Prostate gland (tissue), 2 donors: ENCODE results near the gene UBASH3B. TPM values are rescaled to one million over a fixed set of nuclear protein-coding genes. Genes with fewer than 3 reads are reported as not detected.
"Not testable (repeated sequence)": the region's sequence is repeated elsewhere in the genome, so short reads cannot be mapped to it uniquely, and the experiment has no call there.

Source experiments
- DNase-seq: peaks from one replicate; pipeline ENCODE4 v3.0.0-alpha.2; 2019; ENCODE audit warnings: low spot score
- H3K27ac ChIP-seq, 2 donors: fragments of 200-600 bp; sonication (generic); 2 replicates each; pipeline ENCODE4 v1.5.1; 2017 to 2019
- H3K27me3 ChIP-seq: fragments of 200-600 bp; sonication (generic); replicated peaks from 2 replicates; pipeline ENCODE4 v1.5.1; 2019; ENCODE audit not compliant: insufficient read depth
- H3K36me3 ChIP-seq, 2 donors: fragments of 200-600 bp; sonication (generic); 1 replicate in 1 of 2; 2 replicates in 1 of 2; pipeline versions ENCODE4 v1.5.1 to v1.8.1; 2017 to 2019
- H3K4me1 ChIP-seq: fragments of 200-600 bp; sonication (generic); replicated peaks from 2 replicates; pipeline ENCODE4 v1.5.1; 2019
- H3K4me3 ChIP-seq, 2 donors: fragments of 200-600 bp; sonication (generic); 2 replicates each; pipeline ENCODE4 v1.5.1; 2017 to 2019
- H3K9me3 ChIP-seq: fragments of 200-600 bp; sonication (generic); 2 replicates; pipeline ENCODE4 v1.5.1; 2017
- CTCF ChIP-seq, 4 experiments: fragments of 200-600 bp in 2 of 4; fragments of 450-650 bp in 2 of 4; sonication (generic) in 2 of 4; IDR thresholded peaks; 1 replicate in 3 of 4; 2 replicates in 1 of 4; pipeline ENCODE4 v1.5.1; 2016 to 2019; ENCODE audit warnings: antibody characterized with exemption in 4 of 4, mild to moderate bottlenecking in 2 of 4, moderate library complexity in 2 of 4
- POLR2A ChIP-seq: fragments of 450-650 bp; IDR thresholded peaks from one replicate; pipeline ENCODE4 v1.6.1; 2016; ENCODE audit warnings: antibody characterized with exemption, mild to moderate bottlenecking
- POLR2AphosphoS5 ChIP-seq: sonication (generic); formaldehyde crosslinking; IDR thresholded peaks from one replicate; pipeline ENCODE4 v1.6.1; 2017; ENCODE audit warnings: antibody characterized with exemption
- WGBS: methylation state at CpG from one replicate; pipeline ENCODE4 v1.1.5; 2018; 5-methylcytosine and 5-hydroxymethylcytosine counted together
- intact Hi-C: fragments of 100-400 bp; cut with DNase I; formaldehyde crosslinking; loops from one replicate; pipeline ENCODE4 v1.14.2; 2022
- total RNA-seq, 2 donors: library from RNA; depleted of rRNA; stranded (reverse); fragments of >200 nt; gene quantifications; one replicate each; pipeline ENCODE4 v1.1.0, GENCODE V29; 2016

Gene UBASH3B
- total RNA-seq, 2 donors from 2014 or later, result 1.9 to 9.9 TPM

GRCh38 chr11:122617926-122618325 lies 37.6 kb upstream of the UBASH3B start:
- no peak for TF ChIP-seq CTCF (IDR thresholded peaks at IDR 0.05)
- TF ChIP-seq POLR2A, result no peak
- no peak for TF ChIP-seq POLR2AphosphoS5
- intact Hi-C loops, result no loop called here
- no peaks in the 10 kb centered on the region for H3K4me1 ChIP-seq
- DNase-seq, result no peak
- H3K27me3 ChIP-seq, result no peaks in the 10 kb centered on the region
- WGBS, result 77% methylated on average over 6 of the region's 6 CpGs
- H3K9me3 ChIP-seq, result no peaks in the 10 kb centered on the region
- no peak overlapping the region for H3K4me3 ChIP-seq
- H3K27ac ChIP-seq, result no peak overlapping the region
- no peaks in the 10 kb centered on the region for H3K36me3 ChIP-seq

- intact Hi-C loops, result no loop called here
- 90% methylated on average over 19 of the region's 19 CpGs for WGBS
Observed at GRCh38 chr11:122618927-122619326, 36.6 kb upstream of the UBASH3B start.

GRCh38 chr11:122619757-122620156 lies 35.8 kb upstream of the UBASH3B start:
- no peaks in the 10 kb centered on the region for H3K27me3 ChIP-seq
- intact Hi-C loops, result no loop called here
- H3K9me3 ChIP-seq, result no peaks in the 10 kb centered on the region
- no peaks in the 10 kb centered on the region for H3K4me1 ChIP-seq
- H3K4me3 ChIP-seq, result no peak overlapping the region
- TF ChIP-seq POLR2A (no peak), POLR2AphosphoS5 (no peak), CTCF (IDR thresholded peaks at IDR 0.05) (no peak)
- no peak for DNase-seq
- H3K36me3 ChIP-seq, result no peaks in the 10 kb centered on the region
- WGBS, result 93% methylated on average over 3 of the region's 3 CpGs
- H3K27ac ChIP-seq, result no peak overlapping the region

More at GRCh38 chr11:122618927-122619326, 36.6 kb upstream of the UBASH3B start:
- no peak for DNase-seq
- no peak overlapping the region for H3K27ac ChIP-seq
- no peaks in the 10 kb centered on the region for H3K27me3 ChIP-seq
- TF ChIP-seq CTCF (IDR thresholded peaks at IDR 0.05) (no peak), POLR2AphosphoS5 (no peak), POLR2A (no peak)
- no peaks in the 10 kb centered on the region for H3K9me3 ChIP-seq
- H3K4me1 ChIP-seq, result no peaks in the 10 kb centered on the region
- H3K4me3 ChIP-seq, result no peak overlapping the region
- H3K36me3 ChIP-seq, result no peaks in the 10 kb centered on the region

GRCh38 chr11:122625501-122625900 lies 30.0 kb upstream of the UBASH3B start:
- H3K27me3 ChIP-seq, H3K27ac ChIP-seq, H3K36me3 ChIP-seq, H3K4me3 ChIP-seq, intact Hi-C loops, H3K4me1 ChIP-seq, H3K9me3 ChIP-seq, DNase-seq: not testable (repeated sequence)
- 69% methylated on average over 7 of the region's 7 CpGs for WGBS

GRCh38 chr11:122625976-122626665 lies 29.4 kb upstream of the UBASH3B start:
- intact Hi-C loops, result no loop called here
- no peaks in the 10 kb centered on the region for H3K27me3 ChIP-seq
- H3K27ac ChIP-seq, result no peak overlapping the region
- 78% methylated on average over 8 of the region's 8 CpGs for WGBS
- TF ChIP-seq POLR2AphosphoS5, result no peak
- no peak for TF ChIP-seq POLR2A
- TF ChIP-seq CTCF (IDR thresholded peaks at IDR 0.05), result no peak
- no peaks in the 10 kb centered on the region for H3K4me1 ChIP-seq
- no peaks in the 10 kb centered on the region for H3K36me3 ChIP-seq
- H3K4me3 ChIP-seq, result no peak overlapping the region
- H3K9me3 ChIP-seq, result no peaks in the 10 kb centered on the region
- no peak for DNase-seq
